CD4-positive, alpha-beta memory T cell (primary cell): ENCODE data around the gene PLCL2. TPM values are rescaled to one million over a fixed set of nuclear protein-coding genes. Genes with fewer than 3 reads are reported as not detected.

ENCODE experiments used
- CTCF ChIA-PET: fragments of 350-600 bp; sonication (Branson Sonifier 250); formaldehyde crosslinking; loops from one replicate; lab custom pipeline; 2021; ENCODE audit warnings: inconsistent platforms; ENCODE audit not compliant: partially characterized antibody; lab: Charles Lee
- POLR2A ChIA-PET: fragments of 350-600 bp; sonication (Branson Sonifier 250); formaldehyde crosslinking; loops from one replicate; lab custom pipeline; 2021; ENCODE audit not compliant: partially characterized antibody; lab: Charles Lee
- DNase-seq, 5 donors: peaks; one replicate each; pipeline versions ENCODE4 v3.0.0 to v3.0.0-alpha.2; 2020 to 2022; ENCODE audit warnings: mixed read lengths in 1 of 5
- H3K27ac ChIP-seq: one replicate; pipeline ENCODE4 v1.7.0; 2013; ENCODE audit warnings: low read depth, low read length
- H3K27me3 ChIP-seq: 2 replicates; pipeline ENCODE4 v1.7.0; 2013; ENCODE audit warnings: mild to moderate bottlenecking, low read length, moderate library complexity; ENCODE audit not compliant: insufficient read depth
- H3K36me3 ChIP-seq: 2 replicates; pipeline ENCODE4 v1.7.0; 2013; ENCODE audit warnings: mild to moderate bottlenecking, low read length, moderate library complexity; ENCODE audit not compliant: insufficient read depth
- H3K4me1 ChIP-seq: 2 replicates; pipeline ENCODE4 v1.7.0; 2013; ENCODE audit warnings: mild to moderate bottlenecking, low read length, moderate library complexity; ENCODE audit not compliant: insufficient read depth
- H3K4me3 ChIP-seq, 2 donors: one replicate each; pipeline ENCODE4 v1.7.0; 2013; ENCODE audit warnings: low read length in 2 of 2, mild to moderate bottlenecking in 1 of 2
- H3K9me3 ChIP-seq, 2 donors: one replicate each; pipeline ENCODE4 v1.7.0; 2013; ENCODE audit warnings: low read length in 2 of 2, control low read depth in 1 of 2; ENCODE audit not compliant: control insufficient read depth in 1 of 2
- H3K27ac Mint-ChIP-seq, 7 donors: one replicate each; pipeline ENCODE4 v1.8.0; 2020 to 2021; ENCODE audit warnings: mixed read lengths in 7 of 7, mild to moderate bottlenecking in 6 of 7, inconsistent platforms in 3 of 7, moderate library complexity in 3 of 7
- H3K27me3 Mint-ChIP-seq, 2 donors: one replicate each; pipeline ENCODE4 v1.8.0; 2020 to 2021; ENCODE audit warnings: mixed read lengths in 2 of 2
- H3K36me3 Mint-ChIP-seq, 2 donors: one replicate each; pipeline ENCODE4 v1.8.0; 2020 to 2021; ENCODE audit warnings: mixed read lengths in 2 of 2, inconsistent platforms in 1 of 2, mild to moderate bottlenecking in 1 of 2
- H3K4me1 Mint-ChIP-seq, 4 donors: one replicate each; pipeline ENCODE4 v1.8.0; 2020 to 2021; ENCODE audit warnings: mixed read lengths in 4 of 4, mild to moderate bottlenecking in 1 of 4
- H3K4me3 Mint-ChIP-seq, 8 donors: one replicate each; pipeline ENCODE4 v1.8.0; 2020 to 2021; ENCODE audit warnings: mixed read lengths in 8 of 8, mild to moderate bottlenecking in 7 of 8, moderate library complexity in 6 of 8, inconsistent platforms in 3 of 8
- H3K9me3 Mint-ChIP-seq, 8 donors: one replicate each; pipeline ENCODE4 v1.8.0; 2020 to 2021; ENCODE audit warnings: mixed read lengths in 8 of 8, mild to moderate bottlenecking in 5 of 8, inconsistent platforms in 3 of 8, moderate library complexity in 1 of 8
- intact Hi-C: fragments of 100-400 bp; cut with micrococcal nuclease; formaldehyde crosslinking; loops from one replicate; pipeline ENCODE4 v1.15.1; 2023
- polyA plus RNA-seq, 2 donors: library from polyadenylated mRNA; unstranded; fragments of 300-500 nt; fragmentation: Illumina TruSeq; gene quantifications; one replicate each; pipeline ENCODE4 v1.2.3, GENCODE V29; 2021
- total RNA-seq, 2 experiments: library from RNA; stranded (reverse); gene quantifications; one replicate each; pipeline ENCODE4 v1.2.3, GENCODE V29; 2021

Gene PLCL2
- total and polyA plus RNA-seq, 4 experiments from 2014 or later = 64.5 to 89.4 (median 68.1) TPM

DNA sequence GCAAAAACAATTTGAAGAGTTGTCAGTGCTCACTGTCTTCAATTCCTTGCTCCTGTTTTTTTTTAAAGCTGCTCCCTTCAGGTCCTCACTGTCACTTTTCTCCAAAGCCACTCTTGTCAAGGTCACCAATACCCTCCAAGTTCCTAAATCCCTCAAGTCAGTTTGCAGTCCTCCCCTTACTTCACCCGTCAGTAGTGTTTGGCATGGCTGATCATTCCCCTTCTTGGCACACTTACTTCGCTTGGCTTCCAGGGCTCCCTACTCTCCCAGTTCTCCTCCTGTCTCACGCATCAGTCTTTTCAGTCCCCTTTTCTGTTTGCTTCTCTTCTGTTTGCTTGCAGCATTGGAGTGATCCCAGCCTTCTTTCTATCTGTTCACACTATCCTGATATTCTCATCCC, 25.5 kb downstream of the PLCL2 start:
- H3K27ac Mint-ChIP-seq = peak overlapping the region in 6 of 7 donors; percentile 25 to 95 (median 49)
- ChIA-PET CTCF (no interaction called here), POLR2A (no interaction called here)
- Histone ChIP-seq H3K4me1 (peaks cover 84% of the 10 kb centered on the region), H3K9me3 (no peaks in the 10 kb centered on the region), H3K27ac (no peak overlapping the region), H3K36me3 (no peaks in the 10 kb centered on the region), H3K27me3 (no peaks in the 10 kb centered on the region), H3K4me3 (no peak overlapping the region)
- H3K36me3 Mint-ChIP-seq = peaks cover 3 to 4% of the 10 kb centered on the region in 2 donors
- H3K27me3 Mint-ChIP-seq = no peaks in the 10 kb centered on the region
- peak overlapping the region in 7 of 8 donors; percentile 2 to 65 (median 53) for H3K4me3 Mint-ChIP-seq
- peaks cover 0 to 1% (median 0%) of the 10 kb centered on the region in 8 donors for H3K9me3 Mint-ChIP-seq
- peaks cover 49 to 83% (median 62%) of the 10 kb centered on the region in 4 donors for H3K4me1 Mint-ChIP-seq
- DNase-seq = no peak
- intact Hi-C loops = no loop called here

DNA sequence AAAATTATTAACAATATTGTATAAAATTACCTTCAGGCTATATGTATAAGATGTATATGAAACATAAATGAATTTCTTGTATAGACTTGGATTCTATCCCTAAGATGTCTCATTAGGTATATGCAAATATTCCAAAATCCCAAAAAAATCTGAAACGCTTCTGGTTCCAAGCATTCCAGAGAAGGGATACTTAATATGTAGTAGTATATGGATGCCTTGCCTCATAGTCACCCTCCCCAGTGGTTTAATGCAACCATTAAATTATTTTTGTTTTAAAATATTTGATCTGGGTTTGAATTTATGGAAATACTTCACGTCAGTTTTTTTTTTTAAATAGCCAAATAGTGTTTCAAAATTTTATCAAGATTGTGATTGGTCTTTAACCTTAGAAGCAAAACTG, 27.2 kb downstream of the PLCL2 start:
- DNase-seq = no peak
- no peaks in the 10 kb centered on the region for H3K27me3 Mint-ChIP-seq
- Histone ChIP-seq H3K4me1 (peaks cover 87% of the 10 kb centered on the region), H3K27ac (no peak overlapping the region), H3K36me3 (no peaks in the 10 kb centered on the region), H3K9me3 (no peaks in the 10 kb centered on the region), H3K27me3 (no peaks in the 10 kb centered on the region), H3K4me3 (no peak overlapping the region)
- CTCF ChIA-PET = no interaction called here
- no peak overlapping the region for H3K27ac Mint-ChIP-seq
- intact Hi-C loops = no loop called here
- peaks cover 0 to 1% (median 0%) of the 10 kb centered on the region in 8 donors for H3K9me3 Mint-ChIP-seq
- no peak overlapping the region for H3K4me3 Mint-ChIP-seq
- POLR2A ChIA-PET = no interaction called here
- peaks cover 3 to 4% of the 10 kb centered on the region in 2 donors for H3K36me3 Mint-ChIP-seq
- peaks cover 51 to 86% (median 65%) of the 10 kb centered on the region in 4 donors for H3K4me1 Mint-ChIP-seq

DNA sequence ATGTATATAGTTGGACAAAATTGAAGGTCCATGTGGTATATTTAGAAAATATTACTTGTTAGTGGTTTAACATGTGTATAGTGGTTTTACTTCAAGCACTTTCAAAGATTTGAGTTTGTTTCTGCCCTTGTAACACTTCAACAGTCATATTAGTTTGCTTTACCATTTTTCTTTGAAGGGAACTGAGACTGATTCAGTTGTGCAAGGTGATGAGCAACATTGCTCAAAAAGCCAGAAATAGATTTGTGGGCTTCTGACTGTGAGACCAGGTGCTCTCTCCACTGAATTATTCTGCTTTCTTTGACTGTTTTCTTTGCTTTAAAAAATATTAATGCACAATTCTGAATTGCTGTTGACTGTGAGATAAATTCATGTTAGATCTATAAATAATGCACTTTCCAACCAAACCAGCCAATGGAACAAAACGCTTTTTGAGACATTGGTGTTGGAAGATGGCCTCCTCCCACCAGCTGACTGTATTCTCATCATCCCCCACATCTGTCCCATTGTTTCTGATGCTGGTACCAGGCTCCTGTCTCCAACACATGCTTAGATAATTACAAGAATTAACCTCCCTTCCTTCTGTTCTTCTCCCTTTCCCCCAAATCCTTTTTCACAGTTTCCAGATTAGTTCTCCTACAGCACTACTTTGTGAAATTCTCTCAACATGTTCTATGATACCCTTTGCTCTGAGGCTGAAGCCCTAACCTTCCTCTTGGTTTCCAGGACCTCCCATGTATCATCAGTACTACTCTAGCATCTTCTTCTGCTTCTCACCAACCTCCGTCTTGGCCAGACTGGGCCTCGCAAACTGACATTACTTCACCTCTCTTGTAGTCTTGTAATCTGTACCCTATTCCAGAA, 27.9 kb downstream of the PLCL2 start:
- Mint-ChIP-seq H3K4me3 (peak overlapping the region in 7 of 8 donors; percentile 12 to 76 (median 26)), H3K9me3 (peaks cover 0 to 1% (median 0%) of the 10 kb centered on the region in 8 donors), H3K27me3 (no peaks in the 10 kb centered on the region), H3K36me3 (peaks cover 3 to 4% of the 10 kb centered on the region in 2 donors), H3K27ac (peak overlapping the region in 2 of 7 donors; percentile 22 to 55), H3K4me1 (peaks cover 55 to 86% (median 67%) of the 10 kb centered on the region in 4 donors)
- Histone ChIP-seq H3K4me3 (no peak overlapping the region), H3K27me3 (no peaks in the 10 kb centered on the region), H3K27ac (no peak overlapping the region), H3K36me3 (no peaks in the 10 kb centered on the region), H3K4me1 (peaks cover 87% of the 10 kb centered on the region), H3K9me3 (no peaks in the 10 kb centered on the region)
- no peak for DNase-seq
- intact Hi-C loops = no loop called here
- POLR2A ChIA-PET = no interaction called here
- CTCF ChIA-PET = no interaction called here

DNA sequence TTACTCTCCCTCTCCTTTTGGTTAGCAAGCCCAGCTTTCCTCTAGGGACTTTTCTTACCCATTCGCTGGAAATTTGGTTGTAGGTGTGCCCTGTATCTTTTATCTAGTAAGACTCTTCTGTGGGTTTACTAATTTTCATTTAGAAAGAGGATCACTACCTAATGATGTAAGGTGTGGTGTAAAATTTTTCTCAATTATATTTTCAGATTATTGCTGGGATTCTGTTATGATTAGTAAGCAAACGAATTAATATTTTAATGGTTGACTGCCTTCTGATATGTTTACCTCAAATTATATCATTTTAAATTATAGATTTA, 28.5 kb downstream of the PLCL2 start:
- Histone ChIP-seq H3K27me3 (no peaks in the 10 kb centered on the region), H3K27ac (no peak overlapping the region), H3K9me3 (no peaks in the 10 kb centered on the region), H3K4me1 (peaks cover 87% of the 10 kb centered on the region), H3K36me3 (no peaks in the 10 kb centered on the region), H3K4me3 (no peak overlapping the region)
- H3K36me3 Mint-ChIP-seq = peaks cover 3 to 4% of the 10 kb centered on the region in 2 donors
- H3K4me3 Mint-ChIP-seq = peak overlapping the region in 6 of 8 donors; percentile 3 to 76 (median 18)
- no peaks in the 10 kb centered on the region for H3K27me3 Mint-ChIP-seq
- DNase-seq = no peak
- intact Hi-C loops = no loop called here
- POLR2A ChIA-PET = no interaction called here
- peaks cover 0 to 1% (median 0%) of the 10 kb centered on the region in 8 donors for H3K9me3 Mint-ChIP-seq
- CTCF ChIA-PET = no interaction called here
- peak overlapping the region in 1 of 7 donors; percentile 55 for H3K27ac Mint-ChIP-seq
- H3K4me1 Mint-ChIP-seq = peaks cover 56 to 86% (median 68%) of the 10 kb centered on the region in 4 donors

DNA sequence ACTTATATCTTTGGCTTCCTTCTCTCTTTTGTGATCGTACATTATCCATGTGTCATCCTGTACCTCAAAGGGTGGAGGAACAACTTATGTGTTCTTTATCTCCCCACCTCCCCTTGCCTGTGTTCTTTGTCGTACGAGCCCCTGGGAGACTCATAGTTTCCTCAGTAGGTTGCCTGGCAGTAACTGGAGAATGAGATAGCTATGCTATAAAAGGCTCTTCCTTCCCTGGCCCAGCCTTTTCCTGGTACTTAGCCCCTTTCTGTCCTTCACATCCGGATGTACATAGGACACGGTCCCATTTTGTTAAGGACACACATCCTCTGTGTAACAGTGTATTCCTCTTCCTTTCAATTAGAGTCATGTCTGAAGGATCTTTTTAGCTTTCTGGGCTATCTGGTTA, 32.1 kb downstream of the PLCL2 start:
- H3K4me3 Mint-ChIP-seq = peak overlapping the region in 7 of 8 donors; percentile 3 to 74 (median 51)

DNA sequence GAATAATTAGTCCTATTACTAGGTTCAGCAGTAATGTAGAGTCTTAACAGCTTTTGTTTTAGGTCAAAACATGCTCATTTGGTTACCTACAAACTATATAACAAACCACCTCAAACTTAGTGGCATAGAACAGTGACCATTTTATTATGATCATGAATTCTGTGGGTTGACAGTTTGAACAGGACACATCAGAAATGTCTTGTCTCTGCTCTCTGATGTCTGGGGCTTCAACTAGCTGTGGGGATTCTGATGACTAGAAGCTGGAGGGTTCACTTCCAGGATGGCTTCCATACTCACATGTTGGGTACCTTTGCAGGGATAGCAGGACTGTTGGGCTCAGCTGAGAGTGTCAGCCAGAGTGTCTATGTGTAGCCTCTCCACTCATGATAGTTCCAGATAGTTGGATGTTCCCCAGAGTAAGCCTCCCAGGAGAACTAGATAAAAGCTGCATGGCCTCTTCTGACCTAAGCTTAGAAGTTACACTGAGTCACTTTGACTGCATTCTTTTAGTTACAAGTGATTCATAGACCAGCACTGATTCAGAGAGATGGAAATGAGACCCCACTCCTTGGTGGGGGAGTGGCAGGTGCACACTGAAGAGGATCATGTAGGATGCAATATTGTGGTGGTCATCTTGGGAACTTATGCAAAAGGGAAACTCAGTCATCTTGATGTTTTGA, 32.6 kb downstream of the PLCL2 start:
- Mint-ChIP-seq H3K4me3 (peak overlapping the region in 7 of 8 donors; percentile 3 to 74 (median 51)), H3K36me3 (peaks cover 3 to 4% of the 10 kb centered on the region in 2 donors), H3K9me3 (no peaks in the 10 kb centered on the region), H3K27me3 (no peaks in the 10 kb centered on the region), H3K27ac (peak overlapping the region in 4 of 7 donors; percentile 10 to 71 (median 32)), H3K4me1 (peaks cover 50 to 79% (median 67%) of the 10 kb centered on the region in 4 donors)
- ChIA-PET CTCF (interaction anchor here (1.6 kb wide), 1 partner anchor 15 kb away, joined by 3 read pairs; no protein-coding TSS in a partner anchor), POLR2A (interaction anchor here (1.1 kb wide), 1 partner anchor 14 kb away, joined by 3 read pairs; no protein-coding TSS in a partner anchor)
- H3K27me3 ChIP-seq = no peaks in the 10 kb centered on the region
- peaks cover 74% of the 10 kb centered on the region for H3K4me1 ChIP-seq
- no peak overlapping the region for H3K4me3 ChIP-seq
- intact Hi-C loops = no loop called here
- H3K36me3 ChIP-seq = no peaks in the 10 kb centered on the region
- no peak for DNase-seq
- H3K27ac ChIP-seq = no peak overlapping the region
- H3K9me3 ChIP-seq = no peaks in the 10 kb centered on the region

More for the DNA sequence above, 32.1 kb downstream of the PLCL2 start:
- Histone ChIP-seq H3K27ac (no peak overlapping the region), H3K9me3 (no peaks in the 10 kb centered on the region), H3K27me3 (no peaks in the 10 kb centered on the region), H3K36me3 (no peaks in the 10 kb centered on the region), H3K4me1 (peaks cover 76% of the 10 kb centered on the region), H3K4me3 (no peak overlapping the region)
- peaks cover 3 to 4% of the 10 kb centered on the region in 2 donors for H3K36me3 Mint-ChIP-seq
- intact Hi-C loops = no loop called here
- peaks cover 48 to 79% (median 65%) of the 10 kb centered on the region in 4 donors for H3K4me1 Mint-ChIP-seq
- POLR2A ChIA-PET = no interaction called here
- no peaks in the 10 kb centered on the region for H3K27me3 Mint-ChIP-seq
- H3K9me3 Mint-ChIP-seq = no peaks in the 10 kb centered on the region
- CTCF ChIA-PET = interaction anchor here (1.6 kb wide), 1 partner anchor 14 kb away, joined by 3 read pairs; no protein-coding TSS in a partner anchor
- no peak for DNase-seq
- peak overlapping the region in 5 of 7 donors; percentile 8 to 45 (median 14) for H3K27ac Mint-ChIP-seq
